NCI-H82 treated with DMSO at 0.1 percent for 48 hours (cell line): ENCODE data around the gene H19.

Source experiments
- DNase-seq: peaks from one replicate; lab custom pipeline; 2025; ENCODE audit not compliant: unreplicated experiment; lab: John Stamatoyannopoulos, UW

The H19 gene

DNA sequence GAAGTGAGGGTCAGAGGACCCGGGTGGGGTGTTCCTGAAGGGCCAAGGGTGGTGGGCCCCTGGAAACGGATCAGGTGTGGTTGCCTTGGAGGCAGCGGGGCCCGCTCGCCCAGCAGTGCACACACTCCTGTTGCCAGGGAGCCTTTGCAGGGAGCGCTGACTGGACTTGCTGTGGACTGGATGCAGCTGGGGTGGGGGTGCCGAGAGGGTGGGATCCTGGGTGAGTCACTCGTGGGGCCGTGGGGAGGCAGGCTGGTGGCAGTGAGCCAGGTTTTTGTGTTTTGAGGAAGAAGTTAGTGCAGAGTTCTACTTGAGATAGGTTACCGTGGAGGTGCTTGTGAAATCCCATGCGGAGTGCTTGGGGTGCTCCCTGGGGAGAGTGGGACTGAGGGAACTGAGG, 49.3 kb downstream of the H19 start:
- no peak for DNase-seq

DNA sequence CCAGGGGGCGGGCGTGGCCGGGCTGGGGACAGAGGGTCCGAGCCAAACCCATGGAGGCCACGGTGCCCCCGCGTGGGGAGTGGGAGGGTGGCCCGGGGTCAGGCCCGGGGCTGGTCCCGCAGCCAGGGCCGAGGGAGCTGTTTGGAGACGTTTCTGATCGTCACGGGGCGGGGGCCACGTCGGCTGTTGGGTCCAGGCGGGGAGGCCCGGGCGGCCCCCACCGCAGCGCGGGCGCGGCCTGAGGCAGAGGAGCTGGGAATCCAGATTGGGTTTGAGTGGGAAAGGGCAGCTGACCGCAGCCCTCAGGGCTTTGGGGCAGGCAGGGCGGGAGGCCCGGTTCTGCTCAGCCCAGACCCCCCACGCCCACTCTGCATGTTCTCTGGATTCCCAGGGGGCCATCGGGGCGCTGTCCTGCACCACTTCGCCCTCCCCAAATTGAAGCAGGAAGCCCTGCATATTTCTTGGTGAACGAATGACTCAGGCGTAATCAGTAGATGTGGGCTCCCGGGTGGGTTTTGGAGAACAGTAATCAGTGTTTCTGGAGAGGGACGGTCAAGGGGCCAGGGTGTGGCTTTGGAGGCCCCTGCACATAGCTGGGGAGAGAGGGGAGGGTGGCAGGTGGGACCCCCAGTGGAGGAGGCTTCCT, 49.9 kb downstream of the H19 start:
- DNase-seq, result no peak

DNA sequence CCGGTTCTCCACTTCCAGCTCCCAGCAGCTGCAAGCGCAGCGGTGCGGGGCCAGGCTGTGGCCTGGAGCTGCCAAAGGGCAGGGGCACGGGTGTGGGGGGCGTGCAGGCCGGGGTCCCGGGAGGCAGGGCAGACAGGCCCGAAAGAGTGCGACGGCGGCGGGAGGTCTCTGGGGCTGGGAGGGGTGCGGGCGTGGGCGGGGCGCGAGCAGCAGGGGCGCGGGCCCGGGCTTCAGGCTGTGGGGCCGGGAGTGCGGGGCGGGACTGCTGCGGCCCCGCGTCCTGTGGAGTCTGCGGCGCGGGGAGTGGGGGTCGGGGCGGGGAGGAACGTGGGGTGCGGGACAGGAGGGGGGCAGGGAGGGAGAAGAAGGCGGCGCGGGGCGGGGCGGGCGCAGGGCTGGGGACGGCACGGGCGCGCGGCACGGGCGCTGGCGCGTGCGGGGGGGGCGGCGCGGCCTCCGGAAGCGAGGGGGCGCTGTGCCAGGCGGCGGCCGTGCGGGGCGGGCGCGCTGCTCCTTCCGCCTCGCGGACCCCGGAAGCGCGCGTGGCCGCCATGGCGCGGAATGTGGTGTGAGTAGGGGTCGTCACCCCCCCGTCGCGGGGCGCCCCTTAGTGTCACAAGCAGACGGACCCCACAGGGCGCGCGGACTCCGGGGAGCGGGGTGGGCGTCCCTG, 50.7 kb downstream of the H19 start, which contains the start of gene MRPL23:
TSS of gene MRPL23 (plus strand) at position 521 of the 673 bp plus-strand sequence. CDS start at position 552, 31 bp downstream.
- no peak for DNase-seq
